Fibroblast of skin of abdomen (primary cell): ENCODE results near the gene ABCC8.
A peak's percentile ranks its signal among the peaks of the same experiment; 100 is the strongest.

ENCODE experiments used
- DNase-seq: peaks from one replicate; pipeline ENCODE4 v3.0.0-alpha.2; 2013

Gene ABCC8

GRCh38 chr11:17402486-17402885 lies 74.2 kb downstream of the ABCC8 start:
- DNase-seq: no peak

- DNase-seq: no peak
Observed at GRCh38 chr11:17401841-17402240, 74.8 kb downstream of the ABCC8 start.

GRCh38 chr11:17401316-17401715 lies 75.3 kb downstream of the ABCC8 start:
- DNase-seq: no peak

GRCh38 chr11:17400048-17400775 lies 76.4 kb downstream of the ABCC8 start:
- DNase-seq: no peak

GRCh38 chr11:17399236-17399635 lies 77.4 kb downstream of the ABCC8 start:
- DNase-seq: no peak

GRCh38 chr11:17397311-17398002 lies 79.2 kb downstream of the ABCC8 start:
- no peak for DNase-seq

- no peak for DNase-seq
Observed at GRCh38 chr11:17396598-17397310, 79.9 kb downstream of the ABCC8 start.

GRCh38 chr11:17395978-17396377 lies 80.7 kb downstream of the ABCC8 start:
- DNase-seq: no peak

GRCh38 chr11:17395554-17395961 lies 81.1 kb downstream of the ABCC8 start:
- DNase-seq: no peak

- no peak for DNase-seq
Observed at GRCh38 chr11:17394743-17395390, 81.8 kb downstream of the ABCC8 start.

- no peak for DNase-seq
Observed at GRCh38 chr11:17393472-17393871, 83.2 kb downstream of the ABCC8 start.

- no peak for DNase-seq
Observed at GRCh38 chr11:17392872-17393271, 83.8 kb downstream of the ABCC8 start.

- no peak for DNase-seq
Observed at GRCh38 chr11:17391493-17392355, 84.9 kb downstream of the ABCC8 start.

GRCh38 chr11:17389957-17390649 lies 86.5 kb downstream of the ABCC8 start:
- DNase-seq: no peak

- DNase-seq: peak; percentile 10
Observed at GRCh38 chr11:17389211-17389956, 87.3 kb downstream of the ABCC8 start.

- DNase-seq: no peak
Observed at GRCh38 chr11:17388609-17389210, 87.9 kb downstream of the ABCC8 start, which contains the start of gene KCNJ11. TSS of gene KCNJ11 (minus strand) at chr11:17388659. CDS start at chr11:17388091, 568 bp downstream.

GRCh38 chr11:17387811-17388210 lies 88.8 kb downstream of the ABCC8 start:
- no peak for DNase-seq

- no peak for DNase-seq
Observed at GRCh38 chr11:17387254-17387653, 89.4 kb downstream of the ABCC8 start.

GRCh38 chr11:17386331-17387084 lies 90.1 kb downstream of the ABCC8 start:
- no peak for DNase-seq
